RWPE1 (cell line): ENCODE measurements around the gene MTMR3.

Experiments
- CTCF ChIA-PET: fragments of 350-600 bp; sonication (Branson Sonifier 250); formaldehyde crosslinking; extraction: SDS; loops from one replicate; lab custom pipeline; 2021; lab: Yijun Ruan, JAX
- POLR2A ChIA-PET: fragments of 400-600 bp; formaldehyde crosslinking; extraction: SDS; loops from one replicate; lab custom pipeline; 2020; ENCODE audit warnings: antibody characterized with exemption; ENCODE audit not compliant: low non-redundant PET; lab: Yijun Ruan, JAX
- DNase-seq: peaks from one replicate; pipeline ENCODE4 v3.0.0; 2012; ENCODE audit warnings: low spot score
- H3K27ac ChIP-seq: fragments of 450-650 bp; 2 replicates; pipeline ENCODE4 v1.5.1; 2017
- CTCF ChIP-seq: fragments of 450-650 bp; conservative IDR thresholded peaks from 2 replicates; pipeline ENCODE4 v1.5.1; 2017; ENCODE audit warnings: low read depth, mild to moderate bottlenecking

MTMR3 gene

GRCh38 chr22:30062950-30063349 is 180.0 kb downstream of the MTMR3 start:
- no peak for TF ChIP-seq CTCF
- no peak overlapping the region for H3K27ac ChIP-seq
- DNase-seq = no peak
- ChIA-PET CTCF (no interaction called here), POLR2A (no interaction called here)

- ChIA-PET CTCF (no interaction called here), POLR2A (no interaction called here)
- no peak for TF ChIP-seq CTCF
- no peak overlapping the region for H3K27ac ChIP-seq
- no peak for DNase-seq
Observed at GRCh38 chr22:30064172-30064571, 181.2 kb downstream of the MTMR3 start.

GRCh38 chr22:30073743-30074142 is 190.8 kb downstream of the MTMR3 start:
- CTCF ChIA-PET = no interaction called here
- H3K27ac ChIP-seq = no peak overlapping the region
- POLR2A ChIA-PET = no interaction called here
- DNase-seq = no peak
- no peak for TF ChIP-seq CTCF

- POLR2A ChIA-PET = no interaction called here
- H3K27ac ChIP-seq = no peak overlapping the region
- CTCF ChIA-PET = no interaction called here
- no peak for TF ChIP-seq CTCF
- DNase-seq = no peak
Observed at GRCh38 chr22:30074147-30074546, 191.2 kb downstream of the MTMR3 start.

- POLR2A ChIA-PET = no interaction called here
- no peak for TF ChIP-seq CTCF
- DNase-seq = no peak
Observed at GRCh38 chr22:30074994-30075393, 192.0 kb downstream of the MTMR3 start.

GRCh38 chr22:30077279-30077880 is 194.4 kb downstream of the MTMR3 start:
- no peak for TF ChIP-seq CTCF
- CTCF ChIA-PET = no interaction called here
- POLR2A ChIA-PET = no interaction called here
- H3K27ac ChIP-seq = no peak overlapping the region
- DNase-seq = no peak

More at GRCh38 chr22:30074994-30075393, 192.0 kb downstream of the MTMR3 start:
- CTCF ChIA-PET = no interaction called here
- H3K27ac ChIP-seq = no peak overlapping the region
